Measurements from ENCODE around the gene EHF.

EHF gene

GRCh38 chr11:34626393-34626792, 5.5 kb downstream of the EHF start:
- no peak for DNase-seq

- DNase-seq = no peak
These were observed 6.3 kb downstream of the EHF start for GRCh38 chr11:34627197-34627596.

- no peak for DNase-seq
These were observed 8.8 kb downstream of the EHF start for GRCh38 chr11:34629711-34630110.

- no peak for DNase-seq
These were observed 9.7 kb downstream of the EHF start for GRCh38 chr11:34630544-34630943.

GRCh38 chr11:34631297-34631696, 10.4 kb downstream of the EHF start:
- DNase-seq = no peak

- no peak for DNase-seq
These were observed 10.8 kb downstream of the EHF start for GRCh38 chr11:34631737-34632104.

- DNase-seq = no peak
These were observed 11.4 kb downstream of the EHF start for GRCh38 chr11:34632105-34632791.

DNA sequence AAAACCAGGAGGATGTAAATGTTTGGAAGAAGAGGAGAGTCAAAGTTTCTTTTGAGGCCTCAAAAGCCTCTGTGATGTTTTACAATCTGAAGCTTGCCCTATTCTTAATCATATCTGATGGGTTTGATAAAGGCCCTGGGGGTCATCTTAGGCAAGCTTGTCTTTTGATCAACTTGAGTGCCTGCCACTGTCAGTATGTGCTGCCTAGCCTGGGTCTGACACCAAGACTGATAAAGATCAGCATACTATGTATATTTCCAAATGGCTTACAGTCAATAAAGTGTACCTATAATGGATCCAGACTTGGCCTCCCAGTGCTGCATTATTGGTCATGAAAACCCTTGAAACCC, 12.7 kb downstream of the EHF start:
- DNase-seq = no peak

GRCh38 chr11:34633990-34634693, 13.2 kb downstream of the EHF start:
- no peak for DNase-seq

DNA sequence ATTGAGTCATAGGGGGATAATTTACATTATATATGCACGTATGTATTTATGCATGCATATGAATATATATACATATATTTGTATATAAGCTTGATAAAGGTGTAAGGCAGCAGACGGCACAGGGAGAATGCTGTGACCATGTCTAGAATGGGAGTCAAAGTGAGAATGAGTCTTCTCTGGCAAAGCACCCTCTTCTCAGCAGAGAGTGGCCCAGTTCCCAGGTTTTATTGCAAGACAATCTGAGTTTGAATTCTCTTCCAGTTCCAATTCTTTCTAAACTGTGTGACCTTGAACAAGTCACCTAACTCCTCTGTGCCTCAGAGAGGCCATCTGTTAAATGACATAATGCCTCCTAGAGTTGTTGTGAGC, 13.8 kb downstream of the EHF start:
- DNase-seq = no peak

DNA sequence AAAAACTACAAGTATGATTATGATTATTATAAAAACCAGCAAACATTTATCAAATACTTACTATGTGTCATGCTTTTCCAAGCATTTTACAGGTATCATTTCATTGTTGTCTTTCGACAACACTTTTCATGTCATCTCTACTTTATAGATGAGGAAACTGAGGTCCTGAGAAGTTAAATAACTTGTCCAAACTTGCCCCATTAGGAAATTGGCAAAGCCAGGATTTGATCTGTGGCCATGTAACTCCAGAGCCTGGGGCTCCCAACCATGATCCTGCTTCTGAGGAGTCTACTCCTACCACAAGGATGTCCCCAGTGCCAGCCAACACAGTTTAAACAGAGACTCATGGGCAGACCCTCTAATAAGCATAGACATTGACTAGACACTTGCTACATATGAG, 15.2 kb downstream of the EHF start:
- no peak for DNase-seq

DNA sequence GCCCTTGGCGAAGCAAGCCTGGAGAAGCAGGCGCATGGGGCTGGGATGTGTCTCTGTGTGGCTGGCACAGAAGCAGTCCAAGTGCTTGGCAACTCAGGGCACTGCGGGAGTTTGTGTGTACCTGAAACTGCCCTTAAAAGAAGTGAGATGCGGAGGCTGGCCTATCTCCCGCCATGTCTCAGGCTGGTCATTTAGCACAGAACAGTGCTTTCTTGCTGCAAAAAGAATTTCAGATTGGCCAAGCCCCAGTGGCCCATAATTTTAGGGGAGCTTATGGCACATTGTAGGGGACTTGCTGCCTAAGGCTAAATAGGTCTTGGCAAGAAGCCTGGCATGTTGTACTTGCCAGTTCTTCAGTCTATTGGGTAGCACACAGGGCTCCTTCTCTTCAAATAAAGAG, 16.4 kb downstream of the EHF start:
- no peak for DNase-seq

- DNase-seq = no peak
These were observed 18.0 kb downstream of the EHF start for GRCh38 chr11:34638897-34639296.

- DNase-seq = no peak
These were observed 18.7 kb downstream of the EHF start for GRCh38 chr11:34639545-34639944.

- no peak for DNase-seq
These were observed 19.4 kb downstream of the EHF start for GRCh38 chr11:34640050-34640923.

DNA sequence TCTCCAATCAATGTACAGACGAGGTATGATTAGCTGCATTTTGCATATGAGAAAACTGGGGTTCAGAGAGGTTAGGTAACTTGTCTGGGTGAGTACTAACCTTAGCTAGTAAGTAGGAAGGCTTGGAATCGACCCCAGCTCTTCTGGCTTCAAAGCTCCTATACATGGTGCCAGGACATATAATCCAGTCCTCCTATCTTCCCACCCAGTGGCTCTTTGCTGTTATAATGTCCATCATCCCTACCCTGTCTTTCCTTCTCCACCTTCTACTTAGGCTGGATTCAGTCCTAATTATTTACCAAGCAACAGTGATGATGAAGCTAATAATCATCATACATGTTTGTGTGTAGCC, 20.0 kb downstream of the EHF start:
- DNase-seq = no peak

DNA sequence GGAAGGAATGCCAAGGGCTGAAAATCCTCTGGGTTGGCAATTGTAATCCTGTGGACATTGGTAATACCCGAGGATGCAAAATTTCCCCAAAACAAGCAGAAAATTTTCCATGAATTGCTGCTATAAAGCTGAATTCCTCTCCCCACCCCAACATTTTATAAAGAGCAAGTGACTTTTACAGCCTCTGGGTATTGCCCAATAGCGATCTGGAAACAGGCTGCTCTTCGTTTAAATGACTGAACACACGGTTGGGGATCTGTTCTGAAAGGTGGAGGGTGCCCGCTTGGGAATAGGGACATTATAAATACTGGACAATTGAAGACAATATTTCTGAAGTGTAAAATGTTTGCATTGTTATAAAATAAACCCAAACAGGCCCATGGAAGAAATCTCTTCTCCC, 20.6 kb downstream of the EHF start:
- no peak for DNase-seq

- DNase-seq = no peak
These were observed 21.2 kb downstream of the EHF start for GRCh38 chr11:34642001-34642554.

DNA sequence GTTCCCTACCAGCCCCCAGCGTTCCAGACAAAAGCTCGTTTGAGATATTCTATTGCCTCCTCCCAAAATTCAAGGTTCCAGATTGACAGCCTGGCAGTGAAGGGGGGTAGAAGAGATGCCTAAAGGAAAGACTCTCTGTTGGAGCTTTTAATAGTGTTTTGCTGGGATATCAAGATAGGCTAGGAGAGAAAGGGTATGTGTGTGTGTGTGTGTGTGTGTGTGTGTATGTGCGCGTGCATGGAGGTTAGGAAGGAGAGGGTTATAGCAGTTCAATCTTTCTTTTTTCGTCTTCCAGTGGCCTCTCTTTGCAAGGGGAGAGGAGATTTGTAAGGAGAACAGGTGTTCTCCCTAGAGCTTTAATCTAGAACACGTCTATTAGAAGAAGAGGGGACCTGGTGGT, 22.0 kb downstream of the EHF start:
- DNase-seq = no peak

DNA sequence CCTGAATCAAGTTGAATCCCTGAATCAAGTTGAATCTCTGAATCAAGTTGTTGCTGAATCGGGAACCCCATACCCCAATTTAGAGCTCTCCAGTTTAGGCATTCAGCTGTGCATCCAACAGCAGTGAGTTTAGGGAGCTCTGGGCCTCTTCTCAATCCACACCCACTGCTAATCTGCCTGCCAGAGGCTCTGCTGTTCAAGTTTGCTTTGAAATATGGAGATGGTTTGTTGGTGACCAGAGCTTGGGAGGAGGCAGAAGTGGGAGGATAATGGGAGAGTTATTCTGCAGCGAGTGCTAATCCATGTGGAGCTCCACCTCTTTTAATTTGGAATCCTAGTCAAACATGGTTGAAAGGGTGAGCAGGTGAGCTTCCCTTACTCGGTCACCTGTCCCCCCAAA, 22.4 kb downstream of the EHF start:
- no peak for DNase-seq

DNA sequence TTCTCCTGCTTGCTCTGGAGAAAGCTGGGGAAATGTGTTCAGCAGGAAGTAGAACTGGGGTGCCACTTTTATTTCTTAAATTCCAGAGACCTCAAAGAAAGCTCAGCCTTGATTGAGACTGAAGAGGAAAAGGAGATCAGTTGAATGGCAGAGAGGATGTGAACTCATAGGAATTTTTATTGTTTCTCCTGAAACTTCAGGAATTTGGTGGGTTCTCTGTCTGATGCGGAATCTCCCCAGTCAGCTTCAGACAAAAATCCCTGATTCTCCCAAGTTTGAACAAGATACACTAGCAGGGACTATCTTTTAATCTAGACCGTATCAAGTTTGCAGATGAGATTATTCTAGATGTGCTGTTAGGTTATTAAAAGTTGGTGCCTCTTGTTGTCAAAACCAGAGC, 23.0 kb downstream of the EHF start:
- no peak for DNase-seq

- no peak for DNase-seq
These were observed 23.9 kb downstream of the EHF start for GRCh38 chr11:34644669-34645406.

DNA sequence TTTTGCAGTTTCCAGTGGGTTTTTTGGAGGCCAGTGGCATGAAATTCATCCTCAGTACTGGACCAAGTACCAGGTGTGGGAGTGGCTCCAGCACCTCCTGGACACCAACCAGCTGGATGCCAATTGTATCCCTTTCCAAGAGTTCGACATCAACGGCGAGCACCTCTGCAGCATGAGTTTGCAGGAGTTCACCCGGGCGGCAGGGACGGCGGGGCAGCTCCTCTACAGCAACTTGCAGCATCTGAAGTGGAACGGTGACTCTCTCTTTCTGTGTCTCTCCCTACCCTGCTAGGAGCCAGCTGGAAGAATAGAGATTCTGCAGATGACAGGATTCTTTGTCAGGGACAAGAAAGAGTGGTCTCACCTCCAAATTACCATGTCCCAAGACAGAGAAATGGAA, 25.5 kb downstream of the EHF start:
- no peak for DNase-seq

All from NCI-H1694 (cell line).